Loucy (cell line): ENCODE measurements around the gene HIP1.

ENCODE experiments used
- EZH2phosphoT487 ChIP-seq: fragments of 200-600 bp; IDR thresholded peaks from 2 replicates; pipeline ENCODE4 v1.6.1; 2018; ENCODE audit warnings: antibody characterized with exemption, mild to moderate bottlenecking, moderate library complexity, borderline replicate concordance
- TF ChIP-seq, protein P1 (sequence below): fragments of 200-600 bp; sonication (generic); conservative IDR thresholded peaks from 2 replicates; pipeline ENCODE4 v1.5.1; 2014; ENCODE audit warnings: mild to moderate bottlenecking, antibody characterized with exemption, low read length

DNA sequence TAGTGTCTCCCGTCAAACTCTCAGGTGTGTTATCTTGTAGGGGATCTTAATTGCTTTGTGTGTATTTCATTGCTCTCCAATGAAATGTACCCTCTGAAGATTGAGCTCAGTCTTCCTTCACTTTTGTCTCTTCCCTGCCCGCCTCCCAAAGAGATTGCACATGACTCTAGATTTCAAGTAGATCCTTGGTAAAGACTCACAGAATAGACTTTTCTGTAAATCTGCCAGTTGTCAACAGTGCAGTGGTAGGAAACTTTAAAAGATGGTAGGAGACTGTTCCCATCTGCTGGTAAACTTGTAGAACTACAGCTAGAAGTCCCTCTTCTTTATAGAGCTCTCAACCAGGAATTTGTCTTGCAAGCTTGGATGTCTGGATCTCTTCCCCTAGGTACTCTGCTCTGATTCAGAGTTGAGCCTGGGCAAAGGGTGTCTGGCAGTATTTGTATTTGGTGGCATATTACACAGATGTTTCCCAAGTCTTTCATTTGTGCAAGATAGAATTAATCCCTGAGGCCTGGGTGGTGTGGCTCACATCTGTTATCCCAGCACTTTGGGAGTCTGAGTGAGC, 23.7 kb upstream of the HIP1 start:
- TF ChIP-seq, protein P1, sequence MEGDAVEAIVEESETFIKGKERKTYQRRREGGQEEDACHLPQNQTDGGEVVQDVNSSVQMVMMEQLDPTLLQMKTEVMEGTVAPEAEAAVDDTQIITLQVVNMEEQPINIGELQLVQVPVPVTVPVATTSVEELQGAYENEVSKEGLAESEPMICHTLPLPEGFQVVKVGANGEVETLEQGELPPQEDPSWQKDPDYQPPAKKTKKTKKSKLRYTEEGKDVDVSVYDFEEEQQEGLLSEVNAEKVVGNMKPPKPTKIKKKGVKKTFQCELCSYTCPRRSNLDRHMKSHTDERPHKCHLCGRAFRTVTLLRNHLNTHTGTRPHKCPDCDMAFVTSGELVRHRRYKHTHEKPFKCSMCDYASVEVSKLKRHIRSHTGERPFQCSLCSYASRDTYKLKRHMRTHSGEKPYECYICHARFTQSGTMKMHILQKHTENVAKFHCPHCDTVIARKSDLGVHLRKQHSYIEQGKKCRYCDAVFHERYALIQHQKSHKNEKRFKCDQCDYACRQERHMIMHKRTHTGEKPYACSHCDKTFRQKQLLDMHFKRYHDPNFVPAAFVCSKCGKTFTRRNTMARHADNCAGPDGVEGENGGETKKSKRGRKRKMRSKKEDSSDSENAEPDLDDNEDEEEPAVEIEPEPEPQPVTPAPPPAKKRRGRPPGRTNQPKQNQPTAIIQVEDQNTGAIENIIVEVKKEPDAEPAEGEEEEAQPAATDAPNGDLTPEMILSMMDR, result peak; percentile 77
- no peak for TF ChIP-seq EZH2phosphoT487
